NCI-H446 treated with DMSO at 0.1 percent for 48 hours (cell line): ENCODE measurements around the gene TTLL5.

ENCODE experiments used
- DNase-seq: peaks from one replicate; lab custom pipeline; 2025; lab: John Stamatoyannopoulos, UW

Gene TTLL5

GRCh38 chr14:75702616-75703261 is 41.7 kb downstream of the TTLL5 start:
- peak; percentile 69 for DNase-seq

GRCh38 chr14:75703467-75703866 is 42.4 kb downstream of the TTLL5 start:
- no peak for DNase-seq

GRCh38 chr14:75705014-75705413 is 44.0 kb downstream of the TTLL5 start:
- no peak for DNase-seq

- DNase-seq = peak; percentile 56
These were observed 48.3 kb downstream of the TTLL5 start for GRCh38 chr14:75709207-75709812.

GRCh38 chr14:75711105-75711795 is 50.2 kb downstream of the TTLL5 start:
- peak; percentile 47 for DNase-seq

- peak; percentile 70 for DNase-seq
These were observed 50.8 kb downstream of the TTLL5 start for GRCh38 chr14:75711796-75712211.

GRCh38 chr14:75714991-75715390 is 53.9 kb downstream of the TTLL5 start:
- no peak for DNase-seq

- DNase-seq = no peak
These were observed 55.1 kb downstream of the TTLL5 start for GRCh38 chr14:75715926-75716780.

GRCh38 chr14:75717729-75718128 is 56.7 kb downstream of the TTLL5 start:
- no peak for DNase-seq

GRCh38 chr14:75718199-75718598 is 57.2 kb downstream of the TTLL5 start:
- no peak for DNase-seq

- no peak for DNase-seq
These were observed 59.1 kb downstream of the TTLL5 start for GRCh38 chr14:75720116-75720515.

GRCh38 chr14:75720842-75721498 is 59.9 kb downstream of the TTLL5 start:
- DNase-seq = no peak

- no peak for DNase-seq
These were observed 62.7 kb downstream of the TTLL5 start for GRCh38 chr14:75723716-75724115.

- DNase-seq = no peak
These were observed 63.6 kb downstream of the TTLL5 start for GRCh38 chr14:75724414-75725204.

- DNase-seq = no peak
These were observed 64.4 kb downstream of the TTLL5 start for GRCh38 chr14:75725481-75725880.

- DNase-seq = no peak
These were observed 65.3 kb downstream of the TTLL5 start for GRCh38 chr14:75726321-75726720.

GRCh38 chr14:75727124-75727523 is 66.1 kb downstream of the TTLL5 start:
- no peak for DNase-seq

- no peak for DNase-seq
These were observed 71.8 kb downstream of the TTLL5 start for GRCh38 chr14:75732888-75733287.

- no peak for DNase-seq
These were observed 73.8 kb downstream of the TTLL5 start for GRCh38 chr14:75734854-75735253.

- no peak for DNase-seq
These were observed 75.9 kb downstream of the TTLL5 start for GRCh38 chr14:75736845-75737485.

GRCh38 chr14:75738192-75738591 is 77.1 kb downstream of the TTLL5 start:
- DNase-seq = no peak
